SK-MEL-5 (cell line): ENCODE data around the gene ANKRD55. TPM values are rescaled to one million over a fixed set of nuclear protein-coding genes. Genes with fewer than 3 reads are reported as not detected.
"Not testable (repeated sequence)": the region's sequence is repeated elsewhere in the genome, so short reads cannot be mapped to it uniquely, and the experiment has no call there.

Experiments
- DNase-seq: peaks from one replicate; pipeline ENCODE4 v3.0.0-alpha.2; 2016; ENCODE audit warnings: low read depth, low spot score
- in situ Hi-C: cut with HindIII; loops from 2 replicates; pipeline ENCODE4 v1.10.0; 2016; ENCODE audit warnings: low sequenced_read_pairs, high pct_unique_total_duplicates, low pct_unique_long_range_greater_than_20kb
- total RNA-seq: library from RNA; depleted of rRNA; stranded (reverse); fragments of >200 nt; shearing (Covaris generic); gene quantifications from 2 replicates; pipeline ENCODE4 v1.2.3, GENCODE V29; 2014

The ANKRD55 gene
- total RNA-seq, 1 experiment from 2014 or later: not detected

- in situ Hi-C loops: not testable (repeated sequence)
Measured at GRCh38 chr5:56257763-56258529, 24.8 kb upstream of the ANKRD55 start.

DNA sequence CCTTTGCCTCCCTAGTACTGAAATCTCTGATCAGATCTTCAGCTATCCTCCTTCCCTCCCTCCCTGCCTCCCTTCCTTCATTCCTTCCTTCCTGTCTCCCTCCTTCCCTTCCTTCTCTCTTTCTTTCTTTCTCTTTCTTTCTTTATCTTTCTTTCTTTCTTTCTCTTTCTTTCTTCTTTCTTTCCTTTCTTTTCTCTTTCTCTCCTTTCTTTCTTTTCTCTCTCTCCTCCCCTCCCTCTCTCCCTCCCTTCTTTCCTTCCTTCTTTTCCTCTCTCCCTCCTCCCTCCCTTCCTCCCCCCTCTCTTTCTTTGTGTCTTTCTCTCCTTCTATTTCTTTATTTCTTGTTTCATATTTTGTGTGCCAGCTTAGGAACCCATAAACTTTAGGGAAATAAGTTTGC lies 23.9 kb upstream of the ANKRD55 start:
- DNase-seq: no peak

More at GRCh38 chr5:56257763-56258529, 24.8 kb upstream of the ANKRD55 start:
- DNase-seq: not testable (repeated sequence)

GRCh38 chr5:56255502-56255901 lies 22.4 kb upstream of the ANKRD55 start:
- in situ Hi-C loops: no loop called here
- no peak for DNase-seq

More for the DNA sequence above, 23.9 kb upstream of the ANKRD55 start:
- in situ Hi-C loops: no loop called here

GRCh38 chr5:56253924-56254323 lies 20.8 kb upstream of the ANKRD55 start:
- in situ Hi-C loops: no loop called here

GRCh38 chr5:56253126-56253525 lies 20.0 kb upstream of the ANKRD55 start:
- in situ Hi-C loops: no loop called here
- DNase-seq: no peak

More at GRCh38 chr5:56253924-56254323, 20.8 kb upstream of the ANKRD55 start:
- no peak for DNase-seq

- no peak for DNase-seq
- in situ Hi-C loops: no loop called here
Measured at GRCh38 chr5:56251918-56252553, 18.9 kb upstream of the ANKRD55 start.

GRCh38 chr5:56251440-56251839 lies 18.3 kb upstream of the ANKRD55 start:
- in situ Hi-C loops: no loop called here
- DNase-seq: no peak

DNA sequence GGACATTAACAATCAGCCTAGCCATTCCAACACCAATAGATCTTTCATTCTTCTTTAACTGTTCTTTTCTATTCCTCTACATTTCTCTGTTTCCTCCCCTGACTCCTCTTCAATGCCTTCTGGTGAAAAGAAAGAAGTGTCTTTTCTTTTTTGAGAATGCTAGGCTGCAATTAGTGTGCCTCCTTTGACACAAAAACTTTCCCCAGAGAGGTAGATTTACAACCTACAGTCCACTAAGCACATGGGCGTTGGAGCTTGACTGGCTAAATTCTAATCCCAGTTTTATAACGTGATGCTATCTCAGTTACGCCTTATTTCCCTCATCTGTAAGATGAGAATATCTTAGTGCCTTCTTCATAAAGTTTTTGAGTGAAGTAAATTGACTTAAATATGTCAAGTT lies 16.9 kb upstream of the ANKRD55 start:
- DNase-seq: no peak
- in situ Hi-C loops: no loop called here

DNA sequence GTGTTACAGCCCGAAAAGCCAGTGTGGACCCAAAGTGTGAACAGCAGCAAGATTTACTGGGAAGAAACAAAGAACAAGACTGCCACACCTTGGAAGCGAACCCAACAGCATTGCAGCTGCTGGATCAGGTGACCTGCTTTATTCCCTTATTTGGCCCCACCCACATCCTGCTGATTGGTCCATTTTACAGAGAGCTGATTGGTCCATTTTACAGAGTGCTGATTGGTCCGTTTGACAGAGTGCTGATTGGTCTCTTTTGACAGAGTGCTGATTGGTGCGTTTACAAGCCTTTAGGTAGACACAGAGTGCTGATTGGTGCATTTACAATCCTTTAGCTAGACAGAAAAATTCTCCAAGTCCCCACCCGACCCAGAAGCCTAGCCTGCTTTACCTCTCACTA lies 16.0 kb upstream of the ANKRD55 start:
- in situ Hi-C loops, DNase-seq: not testable (repeated sequence)

DNA sequence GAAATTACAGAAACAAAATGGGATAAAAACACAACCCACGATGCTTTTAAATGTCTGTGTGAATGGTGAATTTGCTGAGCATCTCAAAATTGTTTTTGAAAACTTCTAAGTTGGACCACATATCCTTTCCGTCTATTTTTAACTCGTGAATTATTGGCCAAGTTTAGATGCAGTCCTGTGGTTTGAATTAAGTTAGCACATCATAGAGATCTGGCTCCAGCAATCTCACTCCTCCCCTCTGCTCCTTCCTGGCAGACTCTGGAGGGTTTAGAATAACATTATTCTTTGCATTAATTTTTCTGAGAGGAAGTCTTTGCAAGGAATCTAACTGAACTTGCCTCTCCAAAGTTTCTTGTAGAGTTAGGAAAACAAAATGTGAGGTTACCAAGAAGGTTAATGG lies 14.5 kb upstream of the ANKRD55 start:
- DNase-seq: no peak
- in situ Hi-C loops: no loop called here

DNA sequence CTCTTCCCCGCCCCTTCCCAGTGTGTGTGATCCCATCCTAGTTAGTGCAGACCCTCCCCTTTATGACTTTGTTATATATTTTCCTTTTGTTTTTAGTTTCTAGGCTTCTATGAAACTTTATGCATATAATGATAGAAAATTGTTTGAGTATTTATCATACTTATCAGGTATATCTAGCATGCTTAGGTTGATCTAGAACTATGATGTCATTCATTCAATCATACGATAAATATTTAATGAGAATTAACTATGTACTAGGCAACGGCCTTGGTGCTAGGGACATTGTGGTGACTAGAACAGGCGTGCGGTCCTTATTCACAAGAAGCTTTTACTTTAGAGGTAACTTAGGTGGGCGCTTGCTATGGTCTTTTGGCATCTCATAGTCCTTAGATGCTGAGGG lies 13.6 kb upstream of the ANKRD55 start:
- in situ Hi-C loops: no loop called here
- no peak for DNase-seq

- DNase-seq: no peak
- in situ Hi-C loops: no loop called here
Measured at GRCh38 chr5:56245481-56245880, 12.4 kb upstream of the ANKRD55 start.

DNA sequence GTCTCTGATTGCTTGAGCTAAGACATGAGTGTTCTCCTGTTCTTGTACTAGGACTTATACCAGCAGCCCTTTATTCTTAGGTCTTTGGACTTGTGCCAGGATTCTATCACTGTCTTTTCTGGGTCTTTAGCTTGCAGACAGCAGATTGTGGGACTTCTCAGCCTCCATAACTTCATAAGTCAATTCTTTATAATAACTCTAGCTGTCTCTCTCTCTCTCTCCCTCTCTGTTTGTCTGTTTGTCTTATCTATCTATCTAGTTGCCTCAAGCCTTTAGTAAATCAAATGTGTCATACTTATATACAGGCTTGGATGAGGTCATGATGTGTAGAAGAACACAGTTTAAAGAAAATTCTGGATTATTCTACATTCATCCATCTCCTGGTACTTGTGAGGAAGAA lies 11.5 kb upstream of the ANKRD55 start:
- in situ Hi-C loops: no loop called here
- no peak for DNase-seq

DNA sequence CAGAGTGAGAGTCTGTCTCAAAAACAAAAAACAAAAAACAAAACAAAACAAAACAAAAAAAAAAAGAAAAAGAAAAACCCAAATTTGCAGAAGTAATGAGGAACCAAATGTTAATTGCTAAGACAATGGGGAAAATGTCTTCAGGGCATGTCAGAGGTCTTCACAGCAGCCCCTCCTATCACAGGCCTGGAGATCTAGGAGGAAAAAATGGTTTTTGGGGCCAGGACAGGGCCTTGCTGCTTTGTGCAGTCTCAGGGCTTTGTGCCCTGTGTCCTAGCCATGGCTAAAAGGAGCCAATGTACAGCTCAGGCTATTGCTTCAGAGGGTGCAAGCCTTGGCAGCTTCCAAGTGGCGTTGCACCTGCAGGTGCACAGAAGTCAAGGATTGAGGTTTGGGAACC lies 9.1 kb upstream of the ANKRD55 start:
- in situ Hi-C loops, DNase-seq: not testable (repeated sequence)

GRCh38 chr5:56232538-56232937 lies 592 bp downstream of the ANKRD55 start:
- no peak for DNase-seq
- in situ Hi-C loops: no loop called here

GRCh38 chr5:56230576-56230975 lies 2.6 kb downstream of the ANKRD55 start:
- DNase-seq: no peak
- in situ Hi-C loops: no loop called here

DNA sequence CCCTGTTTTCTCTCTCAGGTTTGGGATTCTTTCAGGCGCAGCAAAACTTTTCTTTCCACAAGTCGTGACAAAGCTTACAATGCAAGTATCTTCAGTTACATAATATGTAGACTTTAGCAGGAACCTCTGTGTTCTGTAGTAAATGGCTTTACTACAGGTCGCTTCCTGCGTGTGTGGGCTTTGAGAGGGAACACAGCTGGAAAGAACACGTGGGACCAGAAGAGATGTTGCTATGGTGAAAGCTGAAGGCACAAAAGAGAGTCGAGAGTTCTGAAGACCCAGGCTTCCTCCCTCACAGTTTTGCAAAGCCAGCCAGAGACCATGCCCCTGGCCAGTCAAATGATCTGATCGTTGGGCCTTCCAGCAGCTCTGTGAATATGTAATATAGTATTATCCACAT lies 4.0 kb downstream of the ANKRD55 start:
- no peak for DNase-seq
- in situ Hi-C loops: no loop called here

DNA sequence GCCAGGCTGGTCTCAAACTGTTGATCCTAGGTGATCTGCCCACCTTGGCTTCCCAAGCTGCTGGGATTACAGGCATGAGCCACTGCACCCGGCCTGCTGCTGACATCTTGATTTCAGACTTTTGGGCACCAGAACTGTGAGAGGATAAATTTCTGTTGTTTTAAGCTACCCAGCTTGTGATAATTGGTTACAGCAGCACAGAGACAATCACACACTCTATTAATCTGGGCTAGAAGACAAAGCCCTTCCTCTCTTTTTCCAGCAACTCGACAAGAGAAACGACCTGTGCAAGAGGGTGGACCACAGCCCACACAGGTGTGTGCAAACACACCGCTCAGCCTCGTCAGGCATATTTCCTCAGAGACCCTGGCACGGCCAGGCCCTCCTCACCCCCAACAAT lies 4.5 kb downstream of the ANKRD55 start:
- in situ Hi-C loops: no loop called here
- no peak for DNase-seq

DNA sequence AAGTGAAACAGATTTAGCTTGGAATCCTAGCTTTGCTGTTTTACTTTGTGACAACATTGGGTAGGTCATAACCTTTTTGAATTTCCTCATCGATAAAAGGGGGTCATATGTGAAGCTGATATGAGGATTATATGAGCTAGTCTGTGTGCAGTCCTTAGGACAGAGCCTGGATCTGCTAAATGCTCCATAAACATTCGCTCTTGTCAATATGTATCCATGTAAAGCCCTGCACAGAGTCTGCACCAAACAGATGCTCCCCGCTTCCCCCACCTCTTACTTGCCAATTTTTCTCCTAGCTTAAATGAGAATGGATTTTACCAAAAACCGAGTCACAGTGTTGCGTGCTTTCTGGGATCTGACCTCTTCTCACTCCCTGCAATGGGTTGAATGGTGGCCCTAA lies 5.4 kb downstream of the ANKRD55 start:
- in situ Hi-C loops: no loop called here
- DNase-seq: no peak
